PC-3 (cell line): Measurements from ENCODE around the gene NOSIP.

Experiments used
- CTCF ChIP-seq: fragments of 300-600 bp; sonication (generic); conservative IDR thresholded peaks from 2 replicates; pipeline ENCODE4 v1.5.1; 2017; ENCODE audit warnings: antibody characterized with exemption, low read depth, mild to moderate bottlenecking, low read length
- EZH2 ChIP-seq: fragments of 300-600 bp; sonication (generic); IDR thresholded peaks from one replicate; pipeline ENCODE4 v1.6.1; 2017; ENCODE audit warnings: antibody characterized with exemption, mild to moderate bottlenecking, low read length; ENCODE audit not compliant: unreplicated experiment
- EZH2phosphoT487 ChIP-seq: fragments of 300-600 bp; sonication (generic); IDR thresholded peaks from 2 replicates; pipeline ENCODE4 v1.6.1; 2018; ENCODE audit warnings: mild to moderate bottlenecking, antibody characterized with exemption, low read length, borderline replicate concordance

- no peak for TF ChIP-seq CTCF
- no peak for TF ChIP-seq EZH2
- no peak for TF ChIP-seq EZH2phosphoT487
These were observed 21.2 kb upstream of the NOSIP start for GRCh38 chr19:49601482-49602038.
